ENCODE results near the gene CLEC2D. TPM values are rescaled to one million over a fixed set of nuclear protein-coding genes. Genes with fewer than 3 reads are reported as not detected.

Gene CLEC2D
- total and polyA plus RNA-seq, 12 donors, result 0.75 to 12.4 (median 3.3) TPM

- Histone ChIP-seq H3K27me3 (no peaks in the 10 kb centered on the region), H3K36me3 (replicated peaks in 1 of 2) (no peaks in the 10 kb centered on the region), H3K4me1 (replicated peaks in 1 of 2) (peaks cover 6 to 10% of the 10 kb centered on the region in 2 donors), H3K27ac (peak overlapping the region in 3 of 5 donors; percentile 32 to 85 (median 79)), H3K9me3 (replicated peaks in 1 of 3) (no peaks in the 10 kb centered on the region), H3K4me3 (peak overlapping the region in 1 of 4 donors; percentile 71)
- intact Hi-C loops (cut with DNase I), result no loop called here
- no peak for DNase-seq
- TF ChIP-seq CTCF (IDR thresholded peaks at IDR 0.05) (no peak), POLR2A (IDR thresholded peaks at IDR 0.05) (no peak)
- 66 to 80% (median 73%) methylated on average over 5 of the region's 5 CpGs for WGBS, 4 donors
Observed at GRCh38 chr12:9649532-9649940, 20.0 kb upstream of the CLEC2D start.

GRCh38 chr12:9650151-9650576 lies 19.3 kb upstream of the CLEC2D start:
- 68 to 79% (median 73%) methylated on average over 4 of the region's 4 CpGs for WGBS, 4 donors
- DNase-seq, result no peak

GRCh38 chr12:9651265-9651729 lies 18.2 kb upstream of the CLEC2D start:
- no peak overlapping the region for H3K4me3 ChIP-seq
- 54 to 74% (median 72%) methylated on average over 3 of the region's 3 CpGs for WGBS, 4 donors
- peaks cover 6 to 10% of the 10 kb centered on the region in 2 donors for H3K4me1 ChIP-seq (replicated peaks in 1 of 2)
- H3K27me3 ChIP-seq, result no peaks in the 10 kb centered on the region
- no peaks in the 10 kb centered on the region for H3K9me3 ChIP-seq (replicated peaks in 1 of 3)
- no peaks in the 10 kb centered on the region for H3K36me3 ChIP-seq (replicated peaks in 1 of 2)
- TF ChIP-seq POLR2A (IDR thresholded peaks at IDR 0.05), result no peak
- no peak for TF ChIP-seq CTCF (IDR thresholded peaks at IDR 0.05)
- no peak for DNase-seq
- intact Hi-C loops (cut with DNase I), result no loop called here
- H3K27ac ChIP-seq, result peak overlapping the region in 2 of 5 donors; percentile 45 to 85

More at GRCh38 chr12:9650151-9650576, 19.3 kb upstream of the CLEC2D start:
- peak overlapping the region in 4 of 5 donors; percentile 32 to 85 (median 50) for H3K27ac ChIP-seq
- no peaks in the 10 kb centered on the region for H3K36me3 ChIP-seq (replicated peaks in 1 of 2)
- peak overlapping the region in 1 of 4 donors; percentile 71 for H3K4me3 ChIP-seq
- TF ChIP-seq CTCF (IDR thresholded peaks at IDR 0.05) (no peak), POLR2A (IDR thresholded peaks at IDR 0.05) (no peak)
- no peaks in the 10 kb centered on the region for H3K9me3 ChIP-seq (replicated peaks in 1 of 3)
- no peaks in the 10 kb centered on the region for H3K27me3 ChIP-seq
- peaks cover 6 to 10% of the 10 kb centered on the region in 2 donors for H3K4me1 ChIP-seq (replicated peaks in 1 of 2)
- intact Hi-C loops (cut with DNase I), result no loop called here

- no peaks in the 10 kb centered on the region for H3K9me3 ChIP-seq (replicated peaks in 1 of 3)
- 46 to 100% (median 90%) methylated on average over 1 of the region's 1 CpG; no CpG with 5 or more reads in 1 of the 4 donors for WGBS, 4 donors
- H3K36me3 ChIP-seq (replicated peaks in 1 of 2), result peaks cover 0 to under 1% of the 10 kb centered on the region in 2 donors
- TF ChIP-seq POLR2A (IDR thresholded peaks at IDR 0.05), result no peak
- no peak for TF ChIP-seq CTCF (IDR thresholded peaks at IDR 0.05)
- intact Hi-C loops (cut with DNase I), result no loop called here
- no peak for DNase-seq
- H3K4me1 ChIP-seq (replicated peaks in 1 of 2), result no peaks in the 10 kb centered on the region
- no peaks in the 10 kb centered on the region for H3K27me3 ChIP-seq
- no peak overlapping the region for H3K4me3 ChIP-seq
- no peak overlapping the region for H3K27ac ChIP-seq
Observed at GRCh38 chr12:9660046-9660445, 9.5 kb upstream of the CLEC2D start.

Measured in adrenal gland (tissue), 12 donors.